ENCODE data around the gene STAT5A. TPM values are rescaled to one million over a fixed set of nuclear protein-coding genes. Genes with fewer than 3 reads are reported as not detected.
"Not testable (repeated sequence)": the region's sequence is repeated elsewhere in the genome, so short reads cannot be mapped to it uniquely, and the experiment has no call there.

Gene STAT5A
- total RNA-seq: 35.5 and 38.6 TPM in 2 replicates

DNA sequence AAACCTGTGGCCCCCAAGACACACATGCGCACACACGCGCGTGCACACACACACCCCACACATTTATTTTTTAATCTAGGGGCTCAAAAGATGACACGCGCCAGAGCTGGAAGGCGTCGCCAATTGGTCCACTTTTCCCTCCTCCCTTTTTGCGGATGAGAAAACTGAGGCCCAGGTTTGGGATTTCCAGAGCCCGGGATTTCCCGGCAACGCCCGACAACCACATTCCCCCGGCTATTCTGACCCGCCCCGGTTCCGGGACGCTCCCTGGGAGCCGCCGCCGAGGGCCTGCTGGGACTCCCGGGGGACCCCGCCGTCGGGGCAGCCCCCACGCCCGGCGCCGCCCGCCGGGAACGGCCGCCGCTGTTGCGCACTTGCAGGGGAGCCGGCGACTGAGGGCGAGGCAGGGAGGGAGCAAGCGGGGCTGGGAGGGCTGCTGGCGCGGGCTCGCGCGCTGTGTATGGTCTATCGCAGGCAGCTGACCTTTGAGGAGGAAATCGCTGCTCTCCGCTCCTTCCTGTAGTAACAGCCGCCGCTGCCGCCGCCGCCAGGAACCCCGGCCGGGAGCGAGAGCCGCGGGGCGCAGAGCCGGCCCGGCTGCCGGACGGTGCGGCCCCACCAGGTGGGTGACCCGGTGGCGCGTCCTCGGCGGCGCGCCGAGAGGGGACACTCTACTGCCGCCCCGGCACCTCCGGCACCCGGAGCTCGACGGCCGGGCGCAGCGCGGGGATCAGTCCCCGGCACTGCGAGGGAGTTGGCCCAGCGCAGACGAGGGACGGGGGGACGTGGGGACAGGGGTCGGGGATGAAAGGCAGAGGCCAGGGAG is at the start of gene STAT5A:
Gene STAT5A, plus strand, starts transcription at position 522 of the 826 bp plus-strand sequence. CDS start 914 bp downstream, outside the sequence.
- H3K79me2 ChIP-seq (ENCODE audit: insufficient read depth, low read length): no peaks in the 10 kb centered on the region
- H3K4me2 ChIP-seq (ENCODE audit: insufficient read depth, low read length): peak within 1 kb of the TSS; percentile 92
- H3K4me1 ChIP-seq (ENCODE audit: insufficient read depth, low read length): peaks cover 16% of the 10 kb centered on the region
- peak within 1 kb of the TSS; percentile 73 for H3K27ac ChIP-seq (ENCODE audit: low read depth, low read length)
- no peaks in the 10 kb centered on the region for H3K36me3 ChIP-seq (ENCODE audit: insufficient read depth, low read length)
- H3K4me3 ChIP-seq (ENCODE audit: insufficient read depth, low read length): peak within 1 kb of the TSS; percentile 78
- no peaks in the 10 kb centered on the region for H3K9me3 ChIP-seq (ENCODE audit: low read depth, low read length)
- TF ChIP-seq, protein P1, sequence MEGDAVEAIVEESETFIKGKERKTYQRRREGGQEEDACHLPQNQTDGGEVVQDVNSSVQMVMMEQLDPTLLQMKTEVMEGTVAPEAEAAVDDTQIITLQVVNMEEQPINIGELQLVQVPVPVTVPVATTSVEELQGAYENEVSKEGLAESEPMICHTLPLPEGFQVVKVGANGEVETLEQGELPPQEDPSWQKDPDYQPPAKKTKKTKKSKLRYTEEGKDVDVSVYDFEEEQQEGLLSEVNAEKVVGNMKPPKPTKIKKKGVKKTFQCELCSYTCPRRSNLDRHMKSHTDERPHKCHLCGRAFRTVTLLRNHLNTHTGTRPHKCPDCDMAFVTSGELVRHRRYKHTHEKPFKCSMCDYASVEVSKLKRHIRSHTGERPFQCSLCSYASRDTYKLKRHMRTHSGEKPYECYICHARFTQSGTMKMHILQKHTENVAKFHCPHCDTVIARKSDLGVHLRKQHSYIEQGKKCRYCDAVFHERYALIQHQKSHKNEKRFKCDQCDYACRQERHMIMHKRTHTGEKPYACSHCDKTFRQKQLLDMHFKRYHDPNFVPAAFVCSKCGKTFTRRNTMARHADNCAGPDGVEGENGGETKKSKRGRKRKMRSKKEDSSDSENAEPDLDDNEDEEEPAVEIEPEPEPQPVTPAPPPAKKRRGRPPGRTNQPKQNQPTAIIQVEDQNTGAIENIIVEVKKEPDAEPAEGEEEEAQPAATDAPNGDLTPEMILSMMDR (IDR thresholded peaks at IDR 0.05; ENCODE audit: extremely low read depth, low read depth, low read length): no peak
- no peaks in the 10 kb centered on the region for H4K20me1 ChIP-seq (ENCODE audit: insufficient read depth, low read length)
- H2AFZ ChIP-seq (ENCODE audit: low read length): peak within 1 kb of the TSS; percentile 95
- no peaks in the 10 kb centered on the region for H3K27me3 ChIP-seq (ENCODE audit: insufficient read depth, low read length)
- DNase-seq (ENCODE audit: insufficient read length, low spot score, missing footprints): peak; percentile 99

DNA sequence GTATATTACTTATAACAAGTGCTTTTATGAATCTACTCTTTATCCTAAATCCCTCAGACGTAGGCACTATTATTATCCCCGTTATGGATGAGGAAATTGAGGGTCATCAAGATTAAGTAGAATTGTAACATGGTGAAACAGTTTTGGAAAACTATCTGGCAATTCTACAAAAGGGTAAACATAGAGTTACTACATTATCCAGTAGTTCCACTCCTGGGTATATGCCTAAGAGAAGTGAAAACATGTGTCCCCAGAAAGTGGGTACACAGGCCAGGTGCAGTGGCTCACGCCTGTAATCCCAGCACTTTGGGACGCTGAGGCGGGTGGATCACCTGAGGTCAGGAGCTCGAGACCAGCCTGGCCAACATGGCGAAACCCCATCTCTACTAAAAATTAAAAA is 48.7 kb upstream of the STAT5A start:
- H3K27me3 ChIP-seq (ENCODE audit: insufficient read depth, low read length); H3K4me1 ChIP-seq (ENCODE audit: insufficient read depth, low read length); H3K4me2 ChIP-seq (ENCODE audit: insufficient read depth, low read length); H3K27ac ChIP-seq (ENCODE audit: low read depth, low read length); H3K36me3 ChIP-seq (ENCODE audit: insufficient read depth, low read length); H3K4me3 ChIP-seq (ENCODE audit: insufficient read depth, low read length); DNase-seq (ENCODE audit: insufficient read length, low spot score, missing footprints); H3K9me3 ChIP-seq (ENCODE audit: low read depth, low read length); H2AFZ ChIP-seq (ENCODE audit: low read length): not testable (repeated sequence)
- peaks cover 11% of the 10 kb centered on the region for H4K20me1 ChIP-seq (ENCODE audit: insufficient read depth, low read length)
- peaks cover 33% of the 10 kb centered on the region for H3K79me2 ChIP-seq (ENCODE audit: insufficient read depth, low read length)

GRCh38 chr17:42240201-42240600 is 48.1 kb upstream of the STAT5A start:
- no peaks in the 10 kb centered on the region for H3K9me3 ChIP-seq (ENCODE audit: low read depth, low read length)
- H3K4me1 ChIP-seq (ENCODE audit: insufficient read depth, low read length): no peaks in the 10 kb centered on the region
- H3K36me3 ChIP-seq (ENCODE audit: insufficient read depth, low read length): no peaks in the 10 kb centered on the region
- H2AFZ ChIP-seq (ENCODE audit: low read length): no peak overlapping the region
- DNase-seq (ENCODE audit: insufficient read length, low spot score, missing footprints): no peak
- TF ChIP-seq, protein P1 (IDR thresholded peaks at IDR 0.05; ENCODE audit: extremely low read depth, low read depth, low read length): no peak
- H4K20me1 ChIP-seq (ENCODE audit: insufficient read depth, low read length): peaks cover 11% of the 10 kb centered on the region
- no peak overlapping the region for H3K4me2 ChIP-seq (ENCODE audit: insufficient read depth, low read length)
- H3K27ac ChIP-seq (ENCODE audit: low read depth, low read length): no peak overlapping the region
- no peak overlapping the region for H3K4me3 ChIP-seq (ENCODE audit: insufficient read depth, low read length)
- H3K79me2 ChIP-seq (ENCODE audit: insufficient read depth, low read length): peaks cover 34% of the 10 kb centered on the region
- no peaks in the 10 kb centered on the region for H3K27me3 ChIP-seq (ENCODE audit: insufficient read depth, low read length)

DNA sequence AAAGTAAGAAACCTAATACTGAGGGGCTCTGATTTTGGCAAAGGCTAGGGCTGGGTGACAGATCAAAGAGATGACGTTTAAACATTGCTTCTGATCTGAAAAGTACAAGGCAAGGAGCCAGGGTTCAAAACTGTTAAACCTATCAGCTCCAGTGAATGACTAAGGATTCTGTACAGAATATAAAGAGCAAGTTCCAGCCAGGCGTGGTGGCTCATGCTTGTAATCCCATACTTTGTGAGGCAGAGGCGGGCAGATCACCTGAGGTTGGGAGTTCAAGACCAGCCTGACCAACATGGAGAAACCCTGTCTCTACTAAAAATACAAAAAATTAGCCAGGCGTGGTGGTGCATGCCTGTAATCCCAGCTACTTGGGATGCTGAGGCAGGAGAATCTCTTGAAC is 47.4 kb upstream of the STAT5A start:
- H3K27me3 ChIP-seq (ENCODE audit: insufficient read depth, low read length); H3K4me2 ChIP-seq (ENCODE audit: insufficient read depth, low read length); H2AFZ ChIP-seq (ENCODE audit: low read length); H3K4me3 ChIP-seq (ENCODE audit: insufficient read depth, low read length); H3K4me1 ChIP-seq (ENCODE audit: insufficient read depth, low read length); H3K36me3 ChIP-seq (ENCODE audit: insufficient read depth, low read length); H3K9me3 ChIP-seq (ENCODE audit: low read depth, low read length); H3K27ac ChIP-seq (ENCODE audit: low read depth, low read length); DNase-seq (ENCODE audit: insufficient read length, low spot score, missing footprints): not testable (repeated sequence)
- Histone ChIP-seq H4K20me1 (ENCODE audit: insufficient read depth, low read length) (peaks cover 11% of the 10 kb centered on the region), H3K79me2 (ENCODE audit: insufficient read depth, low read length) (peaks cover 32% of the 10 kb centered on the region)

GRCh38 chr17:42241871-42242270 is 46.4 kb upstream of the STAT5A start:
- no peak overlapping the region for H2AFZ ChIP-seq (ENCODE audit: low read length)
- no peak for DNase-seq (ENCODE audit: insufficient read length, low spot score, missing footprints)
- no peak overlapping the region for H3K27ac ChIP-seq (ENCODE audit: low read depth, low read length)
- H3K36me3 ChIP-seq (ENCODE audit: insufficient read depth, low read length): no peaks in the 10 kb centered on the region
- no peak overlapping the region for H3K4me2 ChIP-seq (ENCODE audit: insufficient read depth, low read length)
- H3K79me2 ChIP-seq (ENCODE audit: insufficient read depth, low read length): peaks cover 33% of the 10 kb centered on the region
- H3K27me3 ChIP-seq (ENCODE audit: insufficient read depth, low read length): no peaks in the 10 kb centered on the region
- H3K4me3 ChIP-seq (ENCODE audit: insufficient read depth, low read length): no peak overlapping the region
- no peaks in the 10 kb centered on the region for H3K4me1 ChIP-seq (ENCODE audit: insufficient read depth, low read length)
- H3K9me3 ChIP-seq (ENCODE audit: low read depth, low read length): no peaks in the 10 kb centered on the region
- peaks cover 14% of the 10 kb centered on the region for H4K20me1 ChIP-seq (ENCODE audit: insufficient read depth, low read length)
- TF ChIP-seq, protein P1 (IDR thresholded peaks at IDR 0.05; ENCODE audit: extremely low read depth, low read depth, low read length): no peak
